Breast epithelium (tissue), 4 donors: ENCODE measurements around the gene MTHFS. TPM values are rescaled to one million over a fixed set of nuclear protein-coding genes. Genes with fewer than 3 reads are reported as not detected.

Experiments used
- DNase-seq, 2 donors: peaks; one replicate each; pipeline ENCODE4 v3.0.0-alpha.2; 2019; ENCODE audit warnings: low spot score in 2 of 2
- H3K27ac ChIP-seq, 2 donors: fragments of 200-600 bp; sonication (generic) in 1 of 2; one replicate each; pipeline ENCODE4 v1.5.1; 2016 to 2019; ENCODE audit warnings: mild to moderate bottlenecking in 1 of 2
- H3K27me3 ChIP-seq, 2 donors: fragments of 200-600 bp; sonication (generic) in 1 of 2; one replicate each; pipeline versions ENCODE4 v1.5.1 to v1.6.0; 2017 to 2019; ENCODE audit warnings: control low read depth in 1 of 2, mild to moderate bottlenecking in 1 of 2
- H3K36me3 ChIP-seq: fragments of 200-600 bp; one replicate; pipeline ENCODE4 v1.5.1; 2019
- H3K4me1 ChIP-seq, 2 donors: fragments of 200-600 bp; sonication (generic); one replicate each; pipeline ENCODE4 v1.5.1; 2016 to 2019; ENCODE audit warnings: control low read depth in 1 of 2
- H3K4me3 ChIP-seq, 3 donors: fragments of 200-600 bp; sonication (generic); 1 replicate in 2 of 3; 2 replicates in 1 of 3; pipeline ENCODE4 v1.5.1; 2016 to 2019; ENCODE audit warnings: mild to moderate bottlenecking in 3 of 3, moderate library complexity in 2 of 3
- H3K9me3 ChIP-seq, 2 donors: fragments of 200-600 bp; sonication (generic) in 1 of 2; one replicate each; pipeline ENCODE4 v1.5.1; 2016 to 2019; ENCODE audit warnings: control low read depth in 1 of 2
- POLR2A ChIP-seq: fragments of 450-650 bp; IDR thresholded peaks from one replicate; pipeline ENCODE4 v1.6.1; 2016; ENCODE audit warnings: antibody characterized with exemption, mild to moderate bottlenecking, moderate library complexity
- POLR2AphosphoS5 ChIP-seq, 3 donors: sonication (generic); formaldehyde crosslinking; IDR thresholded peaks; one replicate each; pipeline ENCODE4 v1.6.1; 2017; ENCODE audit warnings: antibody characterized with exemption in 3 of 3
- intact Hi-C: fragments of 100-400 bp; cut with DNase I; formaldehyde crosslinking; loops from one replicate; pipeline ENCODE4 v1.15.1; 2023; ENCODE audit warnings: low total_unique reads
- total RNA-seq, 3 donors: library from RNA; depleted of rRNA; stranded (reverse); fragments of >200 nt; gene quantifications; one replicate each; pipeline ENCODE4 v1.1.0, GENCODE V29; 2016
- TF ChIP-seq, protein P1 (sequence below), 3 donors: fragments of 450-650 bp; IDR thresholded peaks; one replicate each; pipeline ENCODE4 v1.5.1; 2016 to 2017; ENCODE audit warnings: antibody characterized with exemption in 3 of 3, mild to moderate bottlenecking in 3 of 3, moderate library complexity in 3 of 3

MTHFS gene
- total RNA-seq, 3 donors from 2014 or later, result 19.0 to 51.5 (median 30.2) TPM

DNA sequence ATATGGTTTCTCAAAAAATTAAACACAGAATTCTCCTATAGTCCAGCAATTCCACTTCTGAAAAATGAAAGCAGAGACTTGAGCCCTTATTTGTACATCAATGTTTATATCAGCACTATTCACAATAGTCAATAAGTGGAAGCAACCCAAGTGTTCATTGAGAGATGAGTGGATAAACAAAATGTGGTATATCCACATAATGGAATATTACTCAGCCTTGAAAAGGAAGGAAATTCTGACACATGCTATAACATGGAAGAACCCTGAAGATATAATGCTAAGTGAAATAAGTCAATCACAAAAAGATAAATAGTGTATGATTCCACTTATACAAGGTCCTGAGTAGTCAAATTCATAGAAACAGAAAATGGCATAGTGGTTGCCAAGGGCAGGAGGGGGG is 76.6 kb downstream of the MTHFS start:
- intact Hi-C loops, result no loop called here
- TF ChIP-seq POLR2AphosphoS5 (IDR thresholded peaks at IDR 0.05) (no peak), POLR2A (no peak)
- TF ChIP-seq, protein P1, sequence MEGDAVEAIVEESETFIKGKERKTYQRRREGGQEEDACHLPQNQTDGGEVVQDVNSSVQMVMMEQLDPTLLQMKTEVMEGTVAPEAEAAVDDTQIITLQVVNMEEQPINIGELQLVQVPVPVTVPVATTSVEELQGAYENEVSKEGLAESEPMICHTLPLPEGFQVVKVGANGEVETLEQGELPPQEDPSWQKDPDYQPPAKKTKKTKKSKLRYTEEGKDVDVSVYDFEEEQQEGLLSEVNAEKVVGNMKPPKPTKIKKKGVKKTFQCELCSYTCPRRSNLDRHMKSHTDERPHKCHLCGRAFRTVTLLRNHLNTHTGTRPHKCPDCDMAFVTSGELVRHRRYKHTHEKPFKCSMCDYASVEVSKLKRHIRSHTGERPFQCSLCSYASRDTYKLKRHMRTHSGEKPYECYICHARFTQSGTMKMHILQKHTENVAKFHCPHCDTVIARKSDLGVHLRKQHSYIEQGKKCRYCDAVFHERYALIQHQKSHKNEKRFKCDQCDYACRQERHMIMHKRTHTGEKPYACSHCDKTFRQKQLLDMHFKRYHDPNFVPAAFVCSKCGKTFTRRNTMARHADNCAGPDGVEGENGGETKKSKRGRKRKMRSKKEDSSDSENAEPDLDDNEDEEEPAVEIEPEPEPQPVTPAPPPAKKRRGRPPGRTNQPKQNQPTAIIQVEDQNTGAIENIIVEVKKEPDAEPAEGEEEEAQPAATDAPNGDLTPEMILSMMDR (IDR thresholded peaks at IDR 0.05), result no peak
- no peak for DNase-seq
- Histone ChIP-seq H3K4me1 (no peaks in the 10 kb centered on the region), H3K9me3 (peaks cover 0 to 5% of the 10 kb centered on the region in 2 donors), H3K4me3 (no peak overlapping the region), H3K27me3 (no peaks in the 10 kb centered on the region), H3K27ac (no peak overlapping the region), H3K36me3 (no peaks in the 10 kb centered on the region)

DNA sequence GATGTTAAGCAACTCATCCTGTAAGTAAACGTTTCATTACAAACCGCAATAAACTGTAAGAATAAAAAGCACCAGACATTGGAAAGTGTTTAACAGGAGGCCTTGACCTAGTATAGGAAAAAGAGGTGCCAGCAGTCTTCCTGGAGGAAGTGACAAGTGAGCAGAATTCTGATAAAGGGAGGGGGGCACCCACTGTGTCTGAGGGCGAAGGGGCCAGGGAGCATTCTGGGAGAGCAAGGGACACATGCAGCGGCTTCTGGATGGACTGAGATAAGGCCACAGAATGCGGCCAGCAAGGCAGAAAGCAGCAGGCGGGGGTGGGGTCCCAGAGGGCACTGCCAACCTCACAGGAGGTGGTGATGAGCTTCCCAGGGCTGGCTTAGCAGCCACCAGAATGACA is 80.2 kb downstream of the MTHFS start:
- no peak overlapping the region for H3K27ac ChIP-seq
- H3K27me3 ChIP-seq, result no peaks in the 10 kb centered on the region
- no peak overlapping the region for H3K4me3 ChIP-seq
- no peaks in the 10 kb centered on the region for H3K4me1 ChIP-seq
- peaks cover 0 to 5% of the 10 kb centered on the region in 2 donors for H3K9me3 ChIP-seq
- intact Hi-C loops, result no loop called here
- TF ChIP-seq POLR2A (no peak), POLR2AphosphoS5 (IDR thresholded peaks at IDR 0.05) (no peak)
- TF ChIP-seq, protein P1 (IDR thresholded peaks at IDR 0.05), result no peak
- no peaks in the 10 kb centered on the region for H3K36me3 ChIP-seq
- no peak for DNase-seq

DNA sequence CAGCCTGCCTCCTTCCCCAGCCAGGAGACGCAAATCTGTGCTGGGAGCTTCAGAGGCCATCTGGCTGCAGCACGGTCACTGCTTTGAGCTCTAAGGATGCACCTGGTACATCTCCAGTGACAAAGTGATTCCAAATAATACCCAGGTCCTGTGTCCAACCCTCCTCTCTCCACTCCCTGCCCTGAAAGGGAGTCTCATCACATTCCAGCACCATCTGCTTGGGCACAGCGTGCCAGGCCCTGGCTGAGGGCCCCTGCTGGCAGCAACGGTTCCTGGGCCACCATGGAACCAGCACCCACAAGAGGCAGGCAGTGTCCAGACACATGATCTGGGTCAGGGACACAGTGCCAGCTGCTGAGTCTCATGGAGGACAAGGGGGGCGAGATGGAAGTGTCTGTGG is 81.3 kb downstream of the MTHFS start:
- H3K4me1 ChIP-seq, result no peaks in the 10 kb centered on the region
- TF ChIP-seq POLR2AphosphoS5 (IDR thresholded peaks at IDR 0.05) (no peak), POLR2A (no peak)
- TF ChIP-seq, protein P1 (IDR thresholded peaks at IDR 0.05), result no peak
- intact Hi-C loops, result no loop called here
- no peak for DNase-seq
- H3K4me3 ChIP-seq, result no peak overlapping the region
- peaks cover 0 to 5% of the 10 kb centered on the region in 2 donors for H3K9me3 ChIP-seq
- no peaks in the 10 kb centered on the region for H3K36me3 ChIP-seq
- no peak overlapping the region for H3K27ac ChIP-seq
- no peaks in the 10 kb centered on the region for H3K27me3 ChIP-seq

DNA sequence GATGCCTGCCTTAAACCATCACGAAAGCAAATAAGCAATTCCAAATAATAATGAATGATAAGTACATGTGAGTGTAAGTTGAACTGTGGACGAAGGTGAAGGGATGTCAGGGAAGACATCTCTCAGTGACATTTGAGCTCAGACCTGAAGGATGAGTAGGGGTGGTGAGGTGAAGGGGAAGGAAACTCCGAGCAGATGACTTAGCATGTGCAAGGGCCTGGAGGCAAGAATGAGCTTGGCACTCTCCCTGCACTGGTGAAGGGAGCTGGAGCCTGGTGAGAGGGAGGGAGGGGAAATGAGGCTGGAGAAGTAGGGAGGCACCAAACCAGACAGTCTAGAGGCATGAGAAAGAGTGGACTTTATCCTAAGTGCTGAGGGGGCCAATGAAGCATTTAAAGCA is 84.3 kb downstream of the MTHFS start:
- TF ChIP-seq POLR2A, result no peak
- TF ChIP-seq POLR2AphosphoS5 (IDR thresholded peaks at IDR 0.05), result no peak
- TF ChIP-seq, protein P1 (IDR thresholded peaks at IDR 0.05), result no peak
- Histone ChIP-seq H3K27ac (no peak overlapping the region), H3K4me3 (no peak overlapping the region), H3K4me1 (no peaks in the 10 kb centered on the region), H3K9me3 (no peaks in the 10 kb centered on the region), H3K27me3 (no peaks in the 10 kb centered on the region), H3K36me3 (no peaks in the 10 kb centered on the region)
- intact Hi-C loops, result no loop called here
- DNase-seq, result no peak

DNA sequence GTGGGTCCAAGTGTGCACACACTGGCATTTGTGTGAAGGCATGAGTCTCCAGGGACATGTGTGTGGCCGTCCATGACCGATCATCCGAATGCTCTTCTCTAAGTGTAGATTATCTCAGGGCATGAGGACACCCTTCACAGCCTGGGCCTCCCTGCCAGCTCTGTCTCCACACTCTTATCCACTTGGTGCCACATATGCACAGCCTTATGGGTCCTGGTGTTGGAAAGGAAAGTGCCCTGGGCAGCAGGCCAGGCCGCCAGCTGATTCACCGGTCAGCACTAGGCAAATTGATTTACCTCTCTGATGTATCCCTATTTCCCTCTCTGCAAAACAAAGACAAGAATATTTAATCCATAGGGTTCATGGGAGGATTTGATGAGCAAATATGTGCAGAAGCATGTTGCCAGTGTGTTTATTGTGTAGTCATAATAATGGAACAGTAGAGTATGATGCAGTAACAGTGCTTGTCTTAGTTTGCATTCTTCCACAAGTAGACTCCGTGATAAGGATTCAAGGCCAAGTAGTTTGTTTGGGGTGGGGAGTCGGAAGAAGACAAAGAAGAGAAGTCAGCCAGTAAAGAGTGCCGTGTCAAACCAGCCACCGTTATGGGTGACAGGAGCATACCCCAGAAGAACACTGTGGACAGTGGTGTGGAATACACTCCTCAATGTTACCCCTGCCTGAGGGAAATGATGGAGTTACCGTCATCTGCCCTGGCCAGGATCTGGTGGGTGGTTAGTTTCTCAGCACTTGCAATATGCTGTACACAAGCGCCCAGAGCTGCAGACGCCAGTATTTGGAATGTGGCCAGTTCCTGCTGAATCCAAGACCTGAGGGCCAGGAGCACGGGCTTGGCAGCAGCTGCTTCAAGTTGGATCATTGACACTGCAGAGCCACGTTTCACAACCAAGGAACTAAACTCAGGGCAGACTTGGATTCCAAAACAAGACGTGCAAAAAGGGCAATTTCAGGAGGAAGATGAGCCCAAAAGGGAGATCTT is 85.1 kb downstream of the MTHFS start:
- peak; percentile 78 to 83 for DNase-seq

More for the DNA sequence above, 85.1 kb downstream of the MTHFS start:
- Histone ChIP-seq H3K27ac (no peak overlapping the region), H3K36me3 (no peaks in the 10 kb centered on the region), H3K27me3 (no peaks in the 10 kb centered on the region), H3K4me1 (no peaks in the 10 kb centered on the region), H3K4me3 (no peak overlapping the region), H3K9me3 (no peaks in the 10 kb centered on the region)
- TF ChIP-seq POLR2A, result no peak
- no peak for TF ChIP-seq POLR2AphosphoS5 (IDR thresholded peaks at IDR 0.05)
- intact Hi-C loops, result no loop called here
